Gastroesophageal sphincter (tissue), 4 donors: Measurements from ENCODE around the gene APC. TPM values are rescaled to one million over a fixed set of nuclear protein-coding genes. Genes with fewer than 3 reads are reported as not detected.

Experiments
- ATAC-seq: fragments of 150-250 bp; one replicate; pipeline ENCODE4 v1.9.1; 2016; ENCODE audit warnings: mild to moderate bottlenecking, moderate library complexity
- H3K27ac ChIP-seq, 4 donors: fragments of 200-600 bp; sonication (generic) in 3 of 4; 1 replicate in 3 of 4; 2 replicates in 1 of 4; pipeline ENCODE4 v1.5.1; 2016 to 2019
- H3K27me3 ChIP-seq: fragments of 200-600 bp; sonication (generic); one replicate; pipeline ENCODE4 v1.5.1; 2019
- H3K36me3 ChIP-seq, 2 donors: fragments of 200-600 bp; sonication (generic); one replicate each; pipeline ENCODE4 v1.5.1; 2019; ENCODE audit warnings: control low read depth in 1 of 2
- H3K4me1 ChIP-seq, 3 donors: fragments of 200-600 bp; sonication (generic); 1 replicate in 2 of 3; 2 replicates in 1 of 3; pipeline ENCODE4 v1.5.1; 2016 to 2019; ENCODE audit warnings: control low read depth in 2 of 3
- H3K4me3 ChIP-seq, 2 donors: fragments of 200-600 bp; sonication (generic); one replicate each; pipeline ENCODE4 v1.5.1; 2019; ENCODE audit warnings: mild to moderate bottlenecking in 1 of 2, moderate library complexity in 1 of 2
- H3K9me3 ChIP-seq, 3 donors: fragments of 200-600 bp; sonication (generic); one replicate each; pipeline ENCODE4 v1.5.1; 2017 to 2019; ENCODE audit warnings: control low read depth in 2 of 3
- CTCF ChIP-seq, 4 experiments: fragments of 200-600 bp in 2 of 4; fragments of 450-650 bp in 2 of 4; sonication (generic) in 1 of 4; IDR thresholded peaks; one replicate each; pipeline ENCODE4 v1.5.1; 2017 to 2019; ENCODE audit warnings: antibody characterized with exemption in 4 of 4, mild to moderate bottlenecking in 2 of 4, moderate library complexity in 2 of 4
- EP300 ChIP-seq: sonication (generic); formaldehyde crosslinking; IDR thresholded peaks from one replicate; pipeline ENCODE4 v1.6.1; 2017; ENCODE audit warnings: antibody characterized with exemption, mild to moderate bottlenecking
- POLR2A ChIP-seq, 2 donors: fragments of 450-650 bp; IDR thresholded peaks; one replicate each; pipeline ENCODE4 v1.6.1; 2017; ENCODE audit warnings: antibody characterized with exemption in 2 of 2, mild to moderate bottlenecking in 2 of 2, moderate library complexity in 1 of 2
- POLR2AphosphoS5 ChIP-seq: sonication (generic); formaldehyde crosslinking; IDR thresholded peaks from one replicate; pipeline ENCODE4 v1.6.1; 2017; ENCODE audit warnings: antibody characterized with exemption
- WGBS, 2 donors: methylation state at CpG; one replicate each; pipeline ENCODE4 v1.1.5; 2018; ENCODE audit warnings: low coverage in 1 of 2; 5-methylcytosine and 5-hydroxymethylcytosine counted together
- total RNA-seq, 4 donors: library from RNA; depleted of rRNA; stranded (reverse); fragments of >200 nt; gene quantifications; one replicate each; pipeline ENCODE4 v1.1.0, GENCODE V29; 2016

APC gene
- total RNA-seq, 4 donors from 2014 or later = 77.3 to 172 (median 112) TPM

- Histone ChIP-seq H3K9me3 (no peaks in the 10 kb centered on the region), H3K4me3 (no peak overlapping the region), H3K27ac (no peak overlapping the region), H3K36me3 (peaks cover 0 to 90% of the 10 kb centered on the region in 2 donors), H3K4me1 (no peaks in the 10 kb centered on the region), H3K27me3 (no peaks in the 10 kb centered on the region)
- WGBS, 2 donors = 94 to 96% methylated on average over 2 of the region's 2 CpGs
- ATAC-seq = no peak
- TF ChIP-seq EP300 = no peak
- no peak for TF ChIP-seq POLR2AphosphoS5
- no peak for TF ChIP-seq CTCF (IDR thresholded peaks at IDR 0.05)
These were observed 86.0 kb downstream of the APC start for GRCh38 chr5:112823656-112824055.

GRCh38 chr5:112824197-112824596 is 86.5 kb downstream of the APC start:
- no peaks in the 10 kb centered on the region for H3K4me1 ChIP-seq
- TF ChIP-seq CTCF (IDR thresholded peaks at IDR 0.05) (no peak), POLR2A (IDR thresholded peaks at IDR 0.05) (no peak), EP300 (no peak), POLR2AphosphoS5 (no peak)
- H3K27me3 ChIP-seq = no peaks in the 10 kb centered on the region
- H3K9me3 ChIP-seq = no peaks in the 10 kb centered on the region
- no peak overlapping the region for H3K4me3 ChIP-seq
- ATAC-seq = no peak
- H3K27ac ChIP-seq = no peak overlapping the region
- peaks cover 4 to 90% of the 10 kb centered on the region in 2 donors for H3K36me3 ChIP-seq

GRCh38 chr5:112830378-112830777 is 92.7 kb downstream of the APC start:
- TF ChIP-seq POLR2A (IDR thresholded peaks at IDR 0.05) = no peak
- no peak for TF ChIP-seq EP300
- no peak for TF ChIP-seq POLR2AphosphoS5
- no peak for TF ChIP-seq CTCF (IDR thresholded peaks at IDR 0.05)
- Histone ChIP-seq H3K27ac (no peak overlapping the region), H3K9me3 (no peaks in the 10 kb centered on the region), H3K27me3 (no peaks in the 10 kb centered on the region), H3K36me3 (peaks cover 4 to 90% of the 10 kb centered on the region in 2 donors), H3K4me3 (no peak overlapping the region), H3K4me1 (no peaks in the 10 kb centered on the region)
- ATAC-seq = no peak
- WGBS, 2 donors = 90 to 94% methylated on average over 2 of the region's 2 CpGs

- Histone ChIP-seq H3K4me3 (no peak overlapping the region), H3K36me3 (peaks cover 6 to 94% of the 10 kb centered on the region in 2 donors), H3K9me3 (no peaks in the 10 kb centered on the region), H3K4me1 (no peaks in the 10 kb centered on the region), H3K27me3 (no peaks in the 10 kb centered on the region), H3K27ac (no peak overlapping the region)
- 93 to 95% methylated on average over 6 to 11 of the region's 13 CpGs for WGBS, 2 donors
- ATAC-seq = no peak
- TF ChIP-seq CTCF (IDR thresholded peaks at IDR 0.05) (no peak), POLR2A (IDR thresholded peaks at IDR 0.05) (no peak), POLR2AphosphoS5 (no peak), EP300 (no peak)
These were observed 96.3 kb downstream of the APC start for GRCh38 chr5:112833971-112834370.

- Histone ChIP-seq H3K4me1 (peaks cover 0 to 5% (median 0%) of the 10 kb centered on the region in 3 donors), H3K27ac (no peak overlapping the region), H3K9me3 (no peaks in the 10 kb centered on the region), H3K4me3 (no peak overlapping the region), H3K27me3 (no peaks in the 10 kb centered on the region), H3K36me3 (peaks cover 0 to 4% of the 10 kb centered on the region in 2 donors)
- 50 to 93% methylated on average over 1 of the region's 1 CpG for WGBS, 2 donors
- TF ChIP-seq EP300 (no peak), POLR2AphosphoS5 (no peak), POLR2A (IDR thresholded peaks at IDR 0.05) (no peak), CTCF (IDR thresholded peaks at IDR 0.05) (no peak)
- no peak for ATAC-seq
These were observed 106.8 kb downstream of the APC start for GRCh38 chr5:112844489-112844888.
